ENCODE measurements around the gene PMM1. TPM values are rescaled to one million over a fixed set of nuclear protein-coding genes. Genes with fewer than 3 reads are reported as not detected.

PMM1 gene
- total RNA-seq, 2 experiments from 2014 or later = 17.0 to 40.5 TPM

GRCh38 chr22:41612603-41613306 is 23.1 kb upstream of the PMM1 start:
- POLR2A ChIA-PET = interaction anchor here (0.5 kb wide), 1 partner anchor 28 kb away, joined by 3 read pairs; no protein-coding TSS in a partner anchor

GRCh38 chr22:41608386-41608785 is 18.7 kb upstream of the PMM1 start:
- TF ChIP-seq EZH2phosphoT487 (IDR thresholded peaks at IDR 0.05; ENCODE audit: borderline replicate concordance, low read depth, low read length) (no peak), CTCF (conservative IDR thresholded peaks at IDR 0.05; ENCODE audit: low read length) (no peak)
- no peaks in the 10 kb centered on the region for H3K9me3 ChIP-seq (ENCODE audit: low read length)
- H3K36me3 ChIP-seq (ENCODE audit: insufficient read depth, low read length) = peaks cover 77% of the 10 kb centered on the region
- intact Hi-C loops (cut with micrococcal nuclease; ENCODE audit: unreplicated experiment) = no loop called here
- ChIA-PET CTCF (ENCODE audit: unreplicated experiment) (no interaction called here), POLR2A (no interaction called here)
- H4K20me1 ChIP-seq (ENCODE audit: insufficient read depth, low read length) = no peaks in the 10 kb centered on the region
- no peak overlapping the region for H2AFZ ChIP-seq (ENCODE audit: low read length)
- no TSS peak for BruUV-seq (replicated peaks)
- H3K79me2 ChIP-seq (ENCODE audit: insufficient read depth, low read depth, low read length) = peaks cover 3% of the 10 kb centered on the region; the same call in 1 of the 2 replicates
- H3K9me2 ChIP-seq (ENCODE audit: insufficient read depth, low read length) = no peaks in the 10 kb centered on the region
- H3K4me1 ChIP-seq (ENCODE audit: insufficient read depth, low read length, poor library complexity, severe bottlenecking) = no peaks in the 10 kb centered on the region
- H3K27ac ChIP-seq (ENCODE audit: low read depth, low read length, poor library complexity, severe bottlenecking) = no peak overlapping the region
- H3K4me3 ChIP-seq (ENCODE audit: low read depth, low read length, poor library complexity, severe bottlenecking) = no peak overlapping the region
- H3K4me2 ChIP-seq (ENCODE audit: low read length) = no peak overlapping the region
- DNase-seq (ENCODE audit: low spot score) = no peak

More at GRCh38 chr22:41612603-41613306, 23.1 kb upstream of the PMM1 start:
- Histone ChIP-seq H3K4me2 (ENCODE audit: low read length) (no peak overlapping the region), H4K20me1 (ENCODE audit: insufficient read depth, low read length) (peaks cover 16% of the 10 kb centered on the region; the same call in 1 of the 2 replicates), H3K79me2 (ENCODE audit: insufficient read depth, low read depth, low read length) (peaks cover 29% of the 10 kb centered on the region), H3K36me3 (ENCODE audit: insufficient read depth, low read length) (peaks cover 54% of the 10 kb centered on the region), H3K9me3 (ENCODE audit: low read length) (no peaks in the 10 kb centered on the region), H3K4me1 (ENCODE audit: insufficient read depth, low read length, poor library complexity, severe bottlenecking) (peaks cover 9% of the 10 kb centered on the region), H3K4me3 (ENCODE audit: low read depth, low read length, poor library complexity, severe bottlenecking) (no peak overlapping the region), H2AFZ (ENCODE audit: low read length) (no peak overlapping the region), H3K9me2 (ENCODE audit: insufficient read depth, low read length) (no peaks in the 10 kb centered on the region), H3K27ac (ENCODE audit: low read depth, low read length, poor library complexity, severe bottlenecking) (no peak overlapping the region)
- intact Hi-C loops (cut with micrococcal nuclease; ENCODE audit: unreplicated experiment) = no loop called here
- DNase-seq (ENCODE audit: low spot score) = no peak
- BruUV-seq (replicated peaks) = no TSS peak
- CTCF ChIA-PET (ENCODE audit: unreplicated experiment) = no interaction called here
- no peak for TF ChIP-seq EZH2phosphoT487 (IDR thresholded peaks at IDR 0.05; ENCODE audit: borderline replicate concordance, low read depth, low read length)
- TF ChIP-seq CTCF (conservative IDR thresholded peaks at IDR 0.05; ENCODE audit: low read length) = no peak

GRCh38 chr22:41603873-41604332 is 14.3 kb upstream of the PMM1 start:
- no peaks in the 10 kb centered on the region for H3K9me2 ChIP-seq (ENCODE audit: insufficient read depth, low read length)
- H3K4me1 ChIP-seq (ENCODE audit: insufficient read depth, low read length, poor library complexity, severe bottlenecking) = no peaks in the 10 kb centered on the region
- H3K79me2 ChIP-seq (ENCODE audit: insufficient read depth, low read depth, low read length) = no peaks in the 10 kb centered on the region
- POLR2A ChIA-PET = interaction anchor here (0.6 to 1.1 kb wide), 5 partner anchors 8 to 223 kb away, joined by 3 to 5 read pairs (median 3); partner anchors contain the start of gene PMM1
- CTCF ChIA-PET (ENCODE audit: unreplicated experiment) = no interaction called here
- DNase-seq (ENCODE audit: low spot score) = no peak
- H4K20me1 ChIP-seq (ENCODE audit: insufficient read depth, low read length) = no peaks in the 10 kb centered on the region
- no TSS peak for BruUV-seq (replicated peaks)
- peaks cover 86% of the 10 kb centered on the region for H3K36me3 ChIP-seq (ENCODE audit: insufficient read depth, low read length)
- TF ChIP-seq EZH2phosphoT487 (IDR thresholded peaks at IDR 0.05; ENCODE audit: borderline replicate concordance, low read depth, low read length) (no peak), CTCF (conservative IDR thresholded peaks at IDR 0.05; ENCODE audit: low read length) (no peak)
- no peak overlapping the region for H3K4me2 ChIP-seq (ENCODE audit: low read length)
- H3K27ac ChIP-seq (ENCODE audit: low read depth, low read length, poor library complexity, severe bottlenecking) = no peak overlapping the region
- no peak overlapping the region for H2AFZ ChIP-seq (ENCODE audit: low read length)
- H3K4me3 ChIP-seq (ENCODE audit: low read depth, low read length, poor library complexity, severe bottlenecking) = no peak overlapping the region
- intact Hi-C loops (cut with micrococcal nuclease; ENCODE audit: unreplicated experiment) = no loop called here
- H3K9me3 ChIP-seq (ENCODE audit: low read length) = no peaks in the 10 kb centered on the region

Measured in OCI-LY7 (cell line).